Activated CD4-positive, CD25-positive, alpha-beta regulatory T cell treated with anti-CD3 and anti-CD28 coated beads, Interleukin-2, amount 50 U/mL, for 16 hours (primary cell): Measurements from ENCODE around the gene MUC3A.

Source experiments
- DNase-seq: peaks from one replicate; pipeline ENCODE4 v3.0.0-alpha.2; 2020; ENCODE audit warnings: low read depth, low spot score

The MUC3A gene

GRCh38 chr7:100946766-100947365 is 2.5 kb upstream of the MUC3A start:
- DNase-seq: no peak

GRCh38 chr7:100947792-100948191 is 1.5 kb upstream of the MUC3A start:
- DNase-seq: no peak

GRCh38 chr7:100949933-100950443 is 654 bp downstream of the MUC3A start:
- DNase-seq: no peak

- DNase-seq: no peak
These were observed 1.8 kb downstream of the MUC3A start for GRCh38 chr7:100951172-100951571.

- no peak for DNase-seq
These were observed 2.7 kb downstream of the MUC3A start for GRCh38 chr7:100951888-100952560.

GRCh38 chr7:100952641-100953040 is 3.3 kb downstream of the MUC3A start:
- DNase-seq: no peak

- DNase-seq: no peak
These were observed 8.6 kb downstream of the MUC3A start for GRCh38 chr7:100957832-100958421.

GRCh38 chr7:100959894-100960293 is 10.6 kb downstream of the MUC3A start:
- DNase-seq: no peak

- DNase-seq: no peak
These were observed 13.2 kb downstream of the MUC3A start for GRCh38 chr7:100962537-100962936.

- DNase-seq: no peak
These were observed 14.1 kb downstream of the MUC3A start for GRCh38 chr7:100963386-100963785.

- DNase-seq: no peak
These were observed 14.5 kb downstream of the MUC3A start for GRCh38 chr7:100963874-100964273.

GRCh38 chr7:100964630-100965029 is 15.3 kb downstream of the MUC3A start:
- DNase-seq: no peak

GRCh38 chr7:100965045-100965722 is 15.8 kb downstream of the MUC3A start:
- no peak for DNase-seq

GRCh38 chr7:100965723-100966541 is 16.6 kb downstream of the MUC3A start:
- peak; percentile 39 for DNase-seq

- DNase-seq: no peak
These were observed 17.4 kb downstream of the MUC3A start for GRCh38 chr7:100966542-100967291.

- no peak for DNase-seq
These were observed 18.0 kb downstream of the MUC3A start for GRCh38 chr7:100967292-100967863.

GRCh38 chr7:100968031-100968430 is 18.7 kb downstream of the MUC3A start:
- no peak for DNase-seq

- no peak for DNase-seq
These were observed 19.3 kb downstream of the MUC3A start for GRCh38 chr7:100968650-100969049.

- DNase-seq: no peak
These were observed 19.8 kb downstream of the MUC3A start, which contains the start of gene MUC12 for GRCh38 chr7:100969066-100969615. TSS of gene MUC12 (plus strand) at chr7:100969565. CDS start at chr7:100969623, 58 bp downstream.
